ENCODE data around the gene DDX25. TPM values are rescaled to one million over a fixed set of nuclear protein-coding genes. Genes with fewer than 3 reads are reported as not detected.
"Not testable (repeated sequence)": the region's sequence is repeated elsewhere in the genome, so short reads cannot be mapped to it uniquely, and the experiment has no call there.

The DDX25 gene
- total RNA-seq, 4 donors from 2014 or later: 1.5 TPM; not detected in 3

- no peak for DNase-seq
- Histone ChIP-seq H3K9me3 (no peaks in the 10 kb centered on the region), H3K27ac (peak overlapping the region; percentile 76 to 86 (median 84)), H3K4me1 (peaks cover 0 to 25% (median 13%) of the 10 kb centered on the region in 4 donors), H3K4me3 (peak overlapping the region; percentile 55 to 89 (median 61)), H3K27me3 (peaks cover 33% of the 10 kb centered on the region), H3K36me3 (no peaks in the 10 kb centered on the region)
- intact Hi-C loops (cut with DNase I; ENCODE audit: low total_unique reads): no loop called here
- 4 to 62% methylated on average over 4 to 20 of the region's 20 CpGs for whole genome bisulfite sequencing, 2 donors (ENCODE audit: low coverage in 1 of 2)
- no peak for TF ChIP-seq POLR2A (IDR thresholded peaks at IDR 0.05)
- no peak for TF ChIP-seq POLR2AphosphoS5 (IDR thresholded peaks at IDR 0.05)
- no peak for TF ChIP-seq CTCF (IDR thresholded peaks at IDR 0.05)
- no peak for TF ChIP-seq EP300 (IDR thresholded peaks at IDR 0.05; ENCODE audit: low read depth)
- in situ Hi-C loops (cut with MboI; ENCODE audit: low pct_ligation_motif_present in 1 of 4, low pct_unique_long_range_greater_than_20kb in 1 of 4, low sequenced_read_pairs in 3 of 4): no loop called here
These were observed 1.9 kb upstream of the DDX25 start for GRCh38 chr11:125902277-125902926.

GRCh38 chr11:125902927-125903710 is 1.2 kb upstream of the DDX25 start, which contains the start of gene PUS3:
TSS of gene PUS3 (minus strand) at chr11:125903206. CDS start at chr11:125896284, 6,922 bp downstream.
- H3K27me3 ChIP-seq: peaks cover 33% of the 10 kb centered on the region
- peak; percentile 90 for DNase-seq
- no peaks in the 10 kb centered on the region for H3K36me3 ChIP-seq
- 4 to 7% methylated on average over 23 to 31 of the region's 31 CpGs for WGBS, 2 donors (ENCODE audit: low coverage in 1 of 2)
- H3K4me3 ChIP-seq: peak within 1 kb of the TSS; percentile 55 to 89 (median 61)
- no peaks in the 10 kb centered on the region for H3K9me3 ChIP-seq
- H3K4me1 ChIP-seq: peaks cover 0 to 25% (median 13%) of the 10 kb centered on the region in 4 donors
- peak within 1 kb of the TSS; percentile 76 to 86 (median 84) for H3K27ac ChIP-seq
- TF ChIP-seq POLR2A (IDR thresholded peaks at IDR 0.05): peak; percentile 63
- no peak for TF ChIP-seq EP300 (IDR thresholded peaks at IDR 0.05; ENCODE audit: low read depth)
- TF ChIP-seq CTCF (IDR thresholded peaks at IDR 0.05): no peak
- peak; percentile 71 to 80 (median 79) for TF ChIP-seq POLR2AphosphoS5 (IDR thresholded peaks at IDR 0.05)
- in situ Hi-C loops (cut with MboI; ENCODE audit: low pct_ligation_motif_present in 1 of 4, low pct_unique_long_range_greater_than_20kb in 1 of 4, low sequenced_read_pairs in 3 of 4) (no loop called here), intact Hi-C loops (cut with DNase I; ENCODE audit: low total_unique reads) (no loop called here)

- intact Hi-C loops (cut with DNase I; ENCODE audit: low total_unique reads): no loop called here
- no peak for TF ChIP-seq EP300 (IDR thresholded peaks at IDR 0.05; ENCODE audit: low read depth)
- no peak for TF ChIP-seq POLR2AphosphoS5 (IDR thresholded peaks at IDR 0.05)
- no peak for TF ChIP-seq POLR2A (IDR thresholded peaks at IDR 0.05)
- no peak for TF ChIP-seq CTCF (IDR thresholded peaks at IDR 0.05)
- H3K36me3 ChIP-seq: no peaks in the 10 kb centered on the region
- no peaks in the 10 kb centered on the region for H3K9me3 ChIP-seq
- peaks cover 0 to 25% (median 13%) of the 10 kb centered on the region in 4 donors for H3K4me1 ChIP-seq
- H3K27me3 ChIP-seq: peaks cover 40% of the 10 kb centered on the region
- H3K4me3 ChIP-seq: peak overlapping the region in 1 of 4 donors; percentile 89
- H3K27ac ChIP-seq: no peak overlapping the region
- no peak for DNase-seq
- WGBS, 2 donors (ENCODE audit: low coverage in 1 of 2): 15 to 68% methylated on average over 2 to 11 of the region's 11 CpGs
- in situ Hi-C loops (cut with MboI; ENCODE audit: low pct_ligation_motif_present in 1 of 4, low pct_unique_long_range_greater_than_20kb in 1 of 4, low sequenced_read_pairs in 3 of 4): no loop called here
These were observed 370 bp downstream of the DDX25 start for GRCh38 chr11:125904678-125905077.

- no peaks in the 10 kb centered on the region for H3K9me3 ChIP-seq
- no peak for DNase-seq
- H3K27ac ChIP-seq: no peak overlapping the region
- intact Hi-C loops (cut with DNase I; ENCODE audit: low total_unique reads): no loop called here
- TF ChIP-seq EP300 (IDR thresholded peaks at IDR 0.05; ENCODE audit: low read depth): no peak
- no peak for TF ChIP-seq POLR2AphosphoS5 (IDR thresholded peaks at IDR 0.05)
- TF ChIP-seq CTCF (IDR thresholded peaks at IDR 0.05): no peak
- no peak for TF ChIP-seq POLR2A (IDR thresholded peaks at IDR 0.05)
- no peaks in the 10 kb centered on the region for H3K4me1 ChIP-seq
- 60 to 67% methylated on average over 4 to 8 of the region's 8 CpGs for WGBS, 2 donors (ENCODE audit: low coverage in 1 of 2)
- H3K4me3 ChIP-seq: no peak overlapping the region
- H3K27me3 ChIP-seq: peaks cover 29% of the 10 kb centered on the region
- no peaks in the 10 kb centered on the region for H3K36me3 ChIP-seq
- in situ Hi-C loops (cut with MboI; ENCODE audit: low pct_ligation_motif_present in 1 of 4, low pct_unique_long_range_greater_than_20kb in 1 of 4, low sequenced_read_pairs in 3 of 4): no loop called here
These were observed 6.0 kb downstream of the DDX25 start for GRCh38 chr11:125910226-125910849.

- intact Hi-C loops (cut with DNase I; ENCODE audit: low total_unique reads); H3K36me3 ChIP-seq; DNase-seq; H3K27ac ChIP-seq; H3K4me3 ChIP-seq; in situ Hi-C loops (cut with MboI; ENCODE audit: low pct_ligation_motif_present in 1 of 4, low pct_unique_long_range_greater_than_20kb in 1 of 4, low sequenced_read_pairs in 3 of 4); H3K9me3 ChIP-seq: not testable (repeated sequence)
- peaks cover 16% of the 10 kb centered on the region for H3K27me3 ChIP-seq
- 80 to 83% methylated on average over 1 to 3 of the region's 3 CpGs for WGBS, 2 donors (ENCODE audit: low coverage in 1 of 2)
- peaks cover 0 to 23% (median 7%) of the 10 kb centered on the region in 4 donors for H3K4me1 ChIP-seq
These were observed 10.3 kb downstream of the DDX25 start for GRCh38 chr11:125914601-125915000.

Measured in transverse colon (tissue), 4 donors.